SK-N-SH (cell line): Measurements from ENCODE around the gene MAB21L3. TPM values are rescaled to one million over a fixed set of nuclear protein-coding genes. Genes with fewer than 3 reads are reported as not detected.

ENCODE experiments used
- CTCF ChIA-PET: fragments of 300-600, 350-600 bp; formaldehyde crosslinking; extraction: SDS; loops from one replicate; lab custom pipeline; 2021; lab: Yijun Ruan, JAX
- POLR2A ChIA-PET: fragments of 350-600 bp; sonication (Branson Sonifier 250); formaldehyde crosslinking; extraction: SDS; loops from one replicate; lab custom pipeline; 2020; ENCODE audit warnings: antibody characterized with exemption, inconsistent platforms; lab: Yijun Ruan, JAX
- DNase-seq: peaks from one replicate; pipeline ENCODE4 v3.0.0; 2012
- H2AFZ ChIP-seq: fragments of 200-600 bp; sonication (generic); 2 replicates; pipeline ENCODE4 v1.8.1; 2016; ENCODE audit warnings: antibody characterized with exemption, mild to moderate bottlenecking, low read depth
- H3F3A ChIP-seq: fragments of 200-600 bp; sonication (generic); replicated peaks from 2 replicates; pipeline ENCODE3; 2016; ENCODE audit warnings: antibody characterized with exemption, mild to moderate bottlenecking; ENCODE audit not compliant: insufficient read depth
- H3K27ac ChIP-seq, 2 experiments: fragments of 200-500 bp in 1 of 2; fragments of 200-600 bp in 1 of 2; sonication (Bioruptor generic) in 1 of 2; sonication (generic), shearing (Covaris generic) in 1 of 2; 2 replicates each; pipeline versions ENCODE4 v1.5.1 to v1.6.1; 2014 to 2016; ENCODE audit warnings: low read depth in 2 of 2, inconsistent platforms in 1 of 2, low read length in 1 of 2, mild to moderate bottlenecking in 1 of 2, mixed read lengths in 1 of 2
- H3K27me3 ChIP-seq: fragments of 200-600 bp; sonication (generic), shearing (Covaris generic); 2 replicates; pipeline ENCODE4 v1.6.1; 2016; ENCODE audit warnings: mixed run types; ENCODE audit not compliant: insufficient read depth
- H3K36me3 ChIP-seq, 2 experiments: fragments of 200-500 bp in 1 of 2; fragments of 200-600 bp in 1 of 2; sonication (Bioruptor generic) in 1 of 2; sonication (generic) in 1 of 2; replicated peaks in 1 of 2; 2 replicates each; pipeline versions ENCODE3 to v1.5.1; 2014 to 2016; ENCODE audit warnings: low read length in 1 of 2, mild to moderate bottlenecking in 1 of 2; ENCODE audit not compliant: insufficient read depth in 2 of 2, control insufficient read depth in 1 of 2
- H3K4me1 ChIP-seq, 2 experiments: fragments of 200-500 bp in 1 of 2; fragments of 200-600 bp in 1 of 2; sonication (Bioruptor generic) in 1 of 2; sonication (generic), shearing (Covaris generic) in 1 of 2; 2 replicates each; pipeline versions ENCODE4 v1.5.1 to v1.6.1; 2014 to 2016; ENCODE audit warnings: low read depth in 1 of 2, low read length in 1 of 2, mixed run types in 1 of 2; ENCODE audit not compliant: insufficient read depth in 2 of 2, control insufficient read depth in 1 of 2
- H3K4me2 ChIP-seq: fragments of 200-600 bp; sonication (generic), shearing (Covaris generic); 2 replicates; pipeline ENCODE4 v1.6.1; 2017; ENCODE audit warnings: mixed run types
- H3K4me3 ChIP-seq, 2 experiments: fragments of 200-500 bp in 1 of 2; fragments of 200-600 bp in 1 of 2; sonication (Bioruptor generic) in 1 of 2; sonication (generic), shearing (Covaris generic) in 1 of 2; 2 replicates each; pipeline versions ENCODE4 v1.5.1 to v1.8.1; 2014 to 2016; ENCODE audit warnings: low read depth in 2 of 2, inconsistent platforms in 1 of 2, low read length in 1 of 2, mild to moderate bottlenecking in 1 of 2, mixed read lengths in 1 of 2, moderate library complexity in 1 of 2
- H3K79me2 ChIP-seq: fragments of 200-600 bp; sonication (generic); 2 replicates; pipeline ENCODE4 v1.8.1; 2017; ENCODE audit warnings: mild to moderate bottlenecking; ENCODE audit not compliant: insufficient read depth
- H3K9ac ChIP-seq: fragments of 200-600 bp; sonication (generic); 2 replicates; pipeline ENCODE4 v1.6.1; 2017; ENCODE audit warnings: mixed run types
- H3K9me2 ChIP-seq: fragments of 200-600 bp; sonication (generic); 2 replicates; pipeline ENCODE4 v1.6.1; 2017; ENCODE audit warnings: mixed run types
- H3K9me3 ChIP-seq: fragments of 200-600 bp; sonication (generic); 2 replicates; pipeline ENCODE4 v1.6.1; 2017; ENCODE audit warnings: mixed run types, mild to moderate bottlenecking, moderate library complexity
- H4K20me1 ChIP-seq: fragments of 200-600 bp; sonication (generic); 2 replicates; pipeline ENCODE4 v1.6.1; 2017; ENCODE audit warnings: mild to moderate bottlenecking, mixed run types; ENCODE audit not compliant: insufficient read depth
- CHD2 ChIP-seq: fragments of 150-350 bp; IDR thresholded peaks from 2 replicates; pipeline ENCODE4 v1.6.1; 2018; ENCODE audit warnings: low read length; ENCODE audit not compliant: partially characterized antibody
- ELF1 ChIP-seq: IDR thresholded peaks from 2 replicates; pipeline ENCODE4 v1.4.0; 2012
- EP300 ChIP-seq, 2 experiments: IDR thresholded peaks; 2 replicates each; pipeline versions ENCODE4 v1.4.0 to v1.6.1; 2012; ENCODE audit warnings: borderline replicate concordance in 1 of 2, low read depth in 1 of 2, low read length in 1 of 2
- EZH2phosphoT487 ChIP-seq: fragments of 200-600 bp; sonication (generic); IDR thresholded peaks from 2 replicates; pipeline ENCODE4 v1.6.1; 2017; ENCODE audit warnings: low read depth, mixed run types, mild to moderate bottlenecking, antibody characterized with exemption, moderate library complexity, borderline replicate concordance
- FOXM1 ChIP-seq: IDR thresholded peaks from 2 replicates; pipeline ENCODE4 v1.4.0; 2012; ENCODE audit warnings: low read depth, mild to moderate bottlenecking
- GABPA ChIP-seq: IDR thresholded peaks from 2 replicates; pipeline ENCODE4 v1.4.0; 2012; ENCODE audit warnings: low read depth, mild to moderate bottlenecking
- MAX ChIP-seq: IDR thresholded peaks from 2 replicates; pipeline ENCODE4 v1.4.0; 2012; ENCODE audit warnings: low read depth
- MEF2A ChIP-seq: IDR thresholded peaks from 2 replicates; pipeline ENCODE4 v1.4.0; 2012; ENCODE audit warnings: low read depth, borderline replicate concordance
- NRF1 ChIP-seq: IDR thresholded peaks from 2 replicates; pipeline ENCODE4 v1.6.1; 2012; ENCODE audit warnings: low read depth, mild to moderate bottlenecking, low read length
- PBX3 ChIP-seq: IDR thresholded peaks from 2 replicates; pipeline ENCODE4; 2012
- RAD21 ChIP-seq: IDR thresholded peaks from 2 replicates; pipeline ENCODE4 v1.6.1; 2012; ENCODE audit warnings: mild to moderate bottlenecking, low read length
- SIN3A ChIP-seq: IDR thresholded peaks from 2 replicates; pipeline ENCODE4 v1.6.1; 2012; ENCODE audit warnings: low read depth, mild to moderate bottlenecking, low read length, moderate library complexity, borderline replicate concordance
- TAF1 ChIP-seq: IDR thresholded peaks from 2 replicates; pipeline ENCODE4 v1.6.1; 2012; ENCODE audit warnings: low read depth, mild to moderate bottlenecking, low read length, moderate library complexity, borderline replicate concordance
- TCF12 ChIP-seq: IDR thresholded peaks from 2 replicates; pipeline ENCODE4 v1.4.0; 2012
- YY1 ChIP-seq: IDR thresholded peaks from 2 replicates; pipeline ENCODE4 v1.4.0; 2012; ENCODE audit warnings: low read depth, mild to moderate bottlenecking
- ZBTB33 ChIP-seq: IDR thresholded peaks from 2 replicates; pipeline ENCODE4 v1.4.0; 2012; ENCODE audit warnings: low read depth, borderline replicate concordance
- WGBS: methylation state at CpG from one replicate; pipeline ENCODE4 v1.1.6; 2017; ENCODE audit warnings: low lambda C conversion rate; 5-methylcytosine and 5-hydroxymethylcytosine counted together
- polyA plus RNA-seq, 3 experiments: library from polyadenylated mRNA; depleted of rRNA; stranded (reverse); fragments of >200 nt; gene quantifications; 2 replicates each; pipeline ENCODE4 v1.2.3, GENCODE V29; 2012
- TF ChIP-seq, protein P1 (sequence below): fragments of 150-350 bp; IDR thresholded peaks from 2 replicates; pipeline ENCODE4 v1.6.1; 2017; ENCODE audit warnings: antibody characterized with exemption, low read length, low read depth, borderline replicate concordance
- TF ChIP-seq, protein P2 (sequence below): IDR thresholded peaks from 2 replicates; pipeline ENCODE4 v1.4.0; 2012; ENCODE audit warnings: low read depth, borderline replicate concordance
- TF ChIP-seq, protein P3 (sequence below): IDR thresholded peaks from 2 replicates; pipeline ENCODE4 v1.6.1; 2012; ENCODE audit warnings: mild to moderate bottlenecking, low read depth, low read length, moderate library complexity

MAB21L3 gene
- polyA plus RNA-seq, 1 of the 3 experiments (the other 2 are of a cell fraction): not detected

GRCh38 chr1:116104667-116105066 is 6.5 kb upstream of the MAB21L3 start:
- Histone ChIP-seq H3K36me3 (no peaks in the 10 kb centered on the region), H2AFZ (no peak overlapping the region), H3K4me2 (no peak overlapping the region), H3K9ac (no peak overlapping the region), H3K9me2 (no peaks in the 10 kb centered on the region), H3K4me3 (no peak overlapping the region), H3F3A (no peaks in the 10 kb centered on the region), H3K27me3 (no peaks in the 10 kb centered on the region), H3K4me1 (no peaks in the 10 kb centered on the region), H3K9me3 (no peaks in the 10 kb centered on the region), H3K79me2 (no peaks in the 10 kb centered on the region), H3K27ac (no peak overlapping the region), H4K20me1 (no peaks in the 10 kb centered on the region)
- ChIA-PET CTCF (interaction anchor here (1.3 kb wide), 1 partner anchor 34 kb away, joined by 6 read pairs; no protein-coding TSS in a partner anchor), POLR2A (no interaction called here)
- WGBS: 33% methylated on average over 3 of the region's 3 CpGs
- TF ChIP-seq NRF1: no peak
- TF ChIP-seq GABPA: no peak
- no peak for TF ChIP-seq MAX
- no peak for TF ChIP-seq ZBTB33
- no peak for TF ChIP-seq ELF1
- TF ChIP-seq, protein P1, sequence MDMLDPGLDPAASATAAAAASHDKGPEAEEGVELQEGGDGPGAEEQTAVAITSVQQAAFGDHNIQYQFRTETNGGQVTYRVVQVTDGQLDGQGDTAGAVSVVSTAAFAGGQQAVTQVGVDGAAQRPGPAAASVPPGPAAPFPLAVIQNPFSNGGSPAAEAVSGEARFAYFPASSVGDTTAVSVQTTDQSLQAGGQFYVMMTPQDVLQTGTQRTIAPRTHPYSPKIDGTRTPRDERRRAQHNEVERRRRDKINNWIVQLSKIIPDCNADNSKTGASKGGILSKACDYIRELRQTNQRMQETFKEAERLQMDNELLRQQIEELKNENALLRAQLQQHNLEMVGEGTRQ: no peak
- TF ChIP-seq SIN3A: no peak
- TF ChIP-seq TAF1: no peak
- TF ChIP-seq CHD2: no peak
- no peak for TF ChIP-seq EP300 (IDR thresholded peaks at IDR 0.05; ENCODE audit: borderline replicate concordance in 1 of 2, low read depth in 1 of 2, low read length in 1 of 2)
- TF ChIP-seq, protein P2, sequence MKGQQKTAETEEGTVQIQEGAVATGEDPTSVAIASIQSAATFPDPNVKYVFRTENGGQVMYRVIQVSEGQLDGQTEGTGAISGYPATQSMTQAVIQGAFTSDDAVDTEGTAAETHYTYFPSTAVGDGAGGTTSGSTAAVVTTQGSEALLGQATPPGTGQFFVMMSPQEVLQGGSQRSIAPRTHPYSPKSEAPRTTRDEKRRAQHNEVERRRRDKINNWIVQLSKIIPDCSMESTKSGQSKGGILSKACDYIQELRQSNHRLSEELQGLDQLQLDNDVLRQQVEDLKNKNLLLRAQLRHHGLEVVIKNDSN: no peak
- no peak for TF ChIP-seq EZH2phosphoT487
- TF ChIP-seq RAD21: no peak
- TF ChIP-seq FOXM1: no peak
- TF ChIP-seq MEF2A: no peak
- no peak for TF ChIP-seq YY1
- TF ChIP-seq PBX3: no peak
- no peak for TF ChIP-seq TCF12
- TF ChIP-seq, protein P3, sequence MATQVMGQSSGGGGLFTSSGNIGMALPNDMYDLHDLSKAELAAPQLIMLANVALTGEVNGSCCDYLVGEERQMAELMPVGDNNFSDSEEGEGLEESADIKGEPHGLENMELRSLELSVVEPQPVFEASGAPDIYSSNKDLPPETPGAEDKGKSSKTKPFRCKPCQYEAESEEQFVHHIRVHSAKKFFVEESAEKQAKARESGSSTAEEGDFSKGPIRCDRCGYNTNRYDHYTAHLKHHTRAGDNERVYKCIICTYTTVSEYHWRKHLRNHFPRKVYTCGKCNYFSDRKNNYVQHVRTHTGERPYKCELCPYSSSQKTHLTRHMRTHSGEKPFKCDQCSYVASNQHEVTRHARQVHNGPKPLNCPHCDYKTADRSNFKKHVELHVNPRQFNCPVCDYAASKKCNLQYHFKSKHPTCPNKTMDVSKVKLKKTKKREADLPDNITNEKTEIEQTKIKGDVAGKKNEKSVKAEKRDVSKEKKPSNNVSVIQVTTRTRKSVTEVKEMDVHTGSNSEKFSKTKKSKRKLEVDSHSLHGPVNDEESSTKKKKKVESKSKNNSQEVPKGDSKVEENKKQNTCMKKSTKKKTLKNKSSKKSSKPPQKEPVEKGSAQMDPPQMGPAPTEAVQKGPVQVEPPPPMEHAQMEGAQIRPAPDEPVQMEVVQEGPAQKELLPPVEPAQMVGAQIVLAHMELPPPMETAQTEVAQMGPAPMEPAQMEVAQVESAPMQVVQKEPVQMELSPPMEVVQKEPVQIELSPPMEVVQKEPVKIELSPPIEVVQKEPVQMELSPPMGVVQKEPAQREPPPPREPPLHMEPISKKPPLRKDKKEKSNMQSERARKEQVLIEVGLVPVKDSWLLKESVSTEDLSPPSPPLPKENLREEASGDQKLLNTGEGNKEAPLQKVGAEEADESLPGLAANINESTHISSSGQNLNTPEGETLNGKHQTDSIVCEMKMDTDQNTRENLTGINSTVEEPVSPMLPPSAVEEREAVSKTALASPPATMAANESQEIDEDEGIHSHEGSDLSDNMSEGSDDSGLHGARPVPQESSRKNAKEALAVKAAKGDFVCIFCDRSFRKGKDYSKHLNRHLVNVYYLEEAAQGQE: no peak
- DNase-seq: no peak
